ENCODE measurements around the gene COL18A1.

COL18A1 gene

GRCh38 chr21:45363921-45364467 is 41.0 kb upstream of the COL18A1 start:
- DNase-seq (ENCODE audit: extremely low spot score) = peak; percentile 63
- ChIA-PET CTCF (no interaction called here), POLR2A (no interaction called here)
- no peak for TF ChIP-seq CTCF (IDR thresholded peaks at IDR 0.05; ENCODE audit: control extremely low read depth, extremely low read depth, low read depth, missing control alignments)

GRCh38 chr21:45364468-45365185 is 40.3 kb upstream of the COL18A1 start:
- no peak for TF ChIP-seq CTCF (IDR thresholded peaks at IDR 0.05; ENCODE audit: control extremely low read depth, extremely low read depth, low read depth, missing control alignments)
- ChIA-PET CTCF (no interaction called here), POLR2A (no interaction called here)
- no peak for DNase-seq (ENCODE audit: extremely low spot score)

GRCh38 chr21:45365186-45365607 is 39.8 kb upstream of the COL18A1 start:
- no peak for DNase-seq (ENCODE audit: extremely low spot score)
- TF ChIP-seq CTCF (IDR thresholded peaks at IDR 0.05; ENCODE audit: control extremely low read depth, extremely low read depth, low read depth, missing control alignments) = no peak
- CTCF ChIA-PET = no interaction called here
- POLR2A ChIA-PET = no interaction called here

- DNase-seq (ENCODE audit: extremely low spot score) = no peak
- TF ChIP-seq CTCF (IDR thresholded peaks at IDR 0.05; ENCODE audit: control extremely low read depth, extremely low read depth, low read depth, missing control alignments) = no peak
- ChIA-PET CTCF (no interaction called here), POLR2A (no interaction called here)
Measured at GRCh38 chr21:45365608-45366241, 39.2 kb upstream of the COL18A1 start.

- CTCF ChIA-PET = no interaction called here
- no peak for TF ChIP-seq CTCF (IDR thresholded peaks at IDR 0.05; ENCODE audit: control extremely low read depth, extremely low read depth, low read depth, missing control alignments)
- POLR2A ChIA-PET = no interaction called here
- no peak for DNase-seq (ENCODE audit: extremely low spot score)
Measured at GRCh38 chr21:45366476-45366875, 38.5 kb upstream of the COL18A1 start.

DNA sequence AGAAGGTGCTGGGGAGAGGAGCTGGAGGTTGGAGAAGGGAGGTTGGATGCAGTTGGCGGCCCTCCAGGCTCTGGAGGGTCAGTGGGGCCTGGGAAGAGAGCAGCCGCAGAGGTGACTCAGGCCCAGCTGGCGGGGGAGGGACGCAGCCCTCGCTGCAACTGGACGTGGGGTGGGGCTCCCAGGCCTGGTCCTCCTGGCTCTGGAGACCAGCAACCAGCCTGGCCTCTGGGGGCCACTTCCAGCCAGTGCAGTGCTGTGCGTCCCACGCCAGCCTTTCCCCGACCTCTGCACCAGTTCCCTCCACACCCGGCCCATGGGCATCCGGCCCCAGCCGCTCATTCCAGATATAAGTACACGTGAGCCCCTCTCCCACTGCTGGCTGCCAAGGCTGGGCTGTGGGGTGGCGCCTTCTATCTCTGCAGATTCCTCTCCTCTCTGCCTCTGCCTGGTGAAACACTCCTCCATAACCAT is 38.0 kb upstream of the COL18A1 start:
- ChIA-PET CTCF (no interaction called here), POLR2A (no interaction called here)
- no peak for DNase-seq (ENCODE audit: extremely low spot score)
- no peak for TF ChIP-seq CTCF (IDR thresholded peaks at IDR 0.05; ENCODE audit: control extremely low read depth, extremely low read depth, low read depth, missing control alignments)

Measured in GM10248 (cell line).